Measurements from ENCODE around the gene C1orf232. TPM values are rescaled to one million over a fixed set of nuclear protein-coding genes. Genes with fewer than 3 reads are reported as not detected.

The C1orf232 gene
- polyA plus RNA-seq, 1 experiment = not detected

DNA sequence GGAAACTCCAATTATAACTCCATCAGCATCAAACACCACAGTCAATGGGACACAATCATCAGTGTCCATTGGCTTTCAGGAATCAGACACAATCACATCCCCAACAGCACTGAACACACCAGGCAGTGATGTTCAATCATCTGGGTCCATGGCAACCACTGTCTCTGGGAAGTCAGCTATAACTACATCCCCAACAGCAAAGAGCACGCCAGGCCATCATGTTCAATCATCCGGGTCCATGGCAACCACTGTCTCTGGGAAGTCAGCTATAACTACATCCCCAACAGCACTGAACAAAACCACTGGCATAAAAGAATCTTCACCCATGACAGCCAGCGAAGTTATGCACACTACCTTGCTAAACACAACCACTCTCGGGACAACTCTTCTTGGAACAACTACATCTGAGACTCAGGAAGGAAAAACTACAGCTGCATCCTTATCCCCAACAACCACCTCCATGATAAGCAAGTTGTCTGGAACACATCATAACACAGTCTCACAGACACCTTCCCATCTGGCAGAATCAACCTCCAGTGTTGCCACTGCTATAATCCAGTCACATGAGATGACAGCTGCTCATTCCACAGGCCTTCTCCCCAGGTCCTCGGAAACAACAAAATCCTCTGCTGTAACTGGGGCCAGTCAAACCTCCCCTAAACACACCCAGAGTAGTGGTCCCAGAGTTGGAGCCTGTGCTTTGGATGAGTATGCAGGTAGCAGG, 41.5 kb upstream of the C1orf232 start:
- TF ChIP-seq, protein P1, sequence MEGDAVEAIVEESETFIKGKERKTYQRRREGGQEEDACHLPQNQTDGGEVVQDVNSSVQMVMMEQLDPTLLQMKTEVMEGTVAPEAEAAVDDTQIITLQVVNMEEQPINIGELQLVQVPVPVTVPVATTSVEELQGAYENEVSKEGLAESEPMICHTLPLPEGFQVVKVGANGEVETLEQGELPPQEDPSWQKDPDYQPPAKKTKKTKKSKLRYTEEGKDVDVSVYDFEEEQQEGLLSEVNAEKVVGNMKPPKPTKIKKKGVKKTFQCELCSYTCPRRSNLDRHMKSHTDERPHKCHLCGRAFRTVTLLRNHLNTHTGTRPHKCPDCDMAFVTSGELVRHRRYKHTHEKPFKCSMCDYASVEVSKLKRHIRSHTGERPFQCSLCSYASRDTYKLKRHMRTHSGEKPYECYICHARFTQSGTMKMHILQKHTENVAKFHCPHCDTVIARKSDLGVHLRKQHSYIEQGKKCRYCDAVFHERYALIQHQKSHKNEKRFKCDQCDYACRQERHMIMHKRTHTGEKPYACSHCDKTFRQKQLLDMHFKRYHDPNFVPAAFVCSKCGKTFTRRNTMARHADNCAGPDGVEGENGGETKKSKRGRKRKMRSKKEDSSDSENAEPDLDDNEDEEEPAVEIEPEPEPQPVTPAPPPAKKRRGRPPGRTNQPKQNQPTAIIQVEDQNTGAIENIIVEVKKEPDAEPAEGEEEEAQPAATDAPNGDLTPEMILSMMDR (IDR thresholded peaks at IDR 0.05; ENCODE audit: low read depth, low read length) = no peak
- ChIA-PET CTCF (interaction anchor here (1.9 to 2.1 kb wide), 2 partner anchors 24 to 207 kb away, joined by 6 read pairs; partner anchors contain the start of gene CEP85), POLR2A (interaction anchor here (0.6 kb wide), 1 partner anchor 25 kb away, joined by 5 read pairs; no protein-coding TSS in a partner anchor)
- DNase-seq (ENCODE audit: low read depth, low spot score) = no peak
- no peak overlapping the region for H3K4me3 ChIP-seq (ENCODE audit: low read depth, low read length)
- peaks cover 18% of the 10 kb centered on the region for H3K27me3 ChIP-seq (ENCODE audit: control insufficient read depth, insufficient read depth, low read length)
- no peaks in the 10 kb centered on the region for H3K9me3 ChIP-seq (ENCODE audit: control insufficient read depth, insufficient read depth, low read length)
- no peak overlapping the region for H3K27ac ChIP-seq (ENCODE audit: low read depth, low read length)

DNA sequence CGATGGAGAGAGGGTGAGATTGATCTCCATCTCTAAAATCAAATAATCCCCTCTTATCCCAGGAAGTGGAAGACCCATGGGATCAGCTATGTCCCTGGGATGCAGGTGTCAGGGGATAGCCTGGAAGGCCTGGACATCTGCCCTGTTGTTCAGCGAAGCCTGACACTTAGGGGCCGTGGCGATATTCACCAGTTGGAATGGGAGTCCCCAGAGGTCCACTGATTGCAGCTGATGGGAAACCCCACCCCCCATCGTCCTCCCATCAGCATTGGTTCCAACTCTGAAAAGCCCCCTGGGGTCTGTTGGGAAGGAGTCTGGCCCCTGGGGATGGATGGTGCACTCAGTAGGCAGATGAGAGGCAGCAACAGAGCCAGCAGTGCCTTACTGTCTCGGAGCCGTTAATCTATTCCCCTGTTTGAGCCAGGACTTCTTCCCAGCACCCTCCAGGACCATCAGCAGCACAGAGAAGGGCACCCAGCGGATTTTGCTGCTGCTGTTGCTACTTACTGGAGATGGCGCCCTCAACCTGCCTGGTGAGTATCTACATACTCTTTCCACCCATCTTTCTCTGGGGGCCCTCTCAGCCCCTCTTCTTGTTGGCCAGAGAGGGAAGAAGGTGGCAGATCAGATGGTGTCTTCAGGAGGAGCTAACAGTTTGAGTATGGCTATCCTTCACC, 35.0 kb upstream of the C1orf232 start:
- TF ChIP-seq, protein P1 (IDR thresholded peaks at IDR 0.05; ENCODE audit: low read depth, low read length) = no peak
- Histone ChIP-seq H3K9me3 (ENCODE audit: control insufficient read depth, insufficient read depth, low read length) (no peaks in the 10 kb centered on the region), H3K27me3 (ENCODE audit: control insufficient read depth, insufficient read depth, low read length) (peaks cover 33% of the 10 kb centered on the region), H3K27ac (ENCODE audit: low read depth, low read length) (no peak overlapping the region), H3K4me3 (ENCODE audit: low read depth, low read length) (no peak overlapping the region)
- ChIA-PET POLR2A (no interaction called here), CTCF (interaction anchor here (1.4 to 1.6 kb wide), 2 partner anchors 30 to 34 kb away, joined by 4 read pairs; partner anchors contain the start of genes CEP85 and ZNF593)
- DNase-seq (ENCODE audit: low read depth, low spot score) = no peak

DNA sequence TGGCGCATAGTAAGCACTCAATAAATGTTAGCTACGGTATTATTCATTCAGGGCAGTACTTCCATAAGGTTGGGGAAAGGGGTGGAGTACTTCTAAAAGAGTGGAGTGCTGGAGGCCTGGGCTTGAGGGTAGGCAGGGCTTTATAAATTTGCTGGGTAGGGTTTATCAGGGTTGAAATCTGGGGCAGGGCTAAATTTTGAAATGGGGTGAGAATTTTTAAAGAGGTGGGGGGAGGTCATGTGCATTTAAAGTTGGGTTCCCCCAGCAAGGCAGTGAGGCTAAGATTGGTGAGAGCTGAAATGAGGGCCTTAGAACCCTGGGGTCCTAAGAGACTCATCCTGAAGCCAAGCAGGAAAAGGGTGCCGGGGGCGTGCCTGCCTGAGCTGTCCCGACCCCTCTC, 31.6 kb upstream of the C1orf232 start:
- no peak for DNase-seq (ENCODE audit: low read depth, low spot score)
- peaks cover 33% of the 10 kb centered on the region for H3K27me3 ChIP-seq (ENCODE audit: control insufficient read depth, insufficient read depth, low read length)
- POLR2A ChIA-PET = no interaction called here
- TF ChIP-seq, protein P1 (IDR thresholded peaks at IDR 0.05; ENCODE audit: low read depth, low read length) = no peak
- H3K9me3 ChIP-seq (ENCODE audit: control insufficient read depth, insufficient read depth, low read length) = no peaks in the 10 kb centered on the region
- CTCF ChIA-PET = interaction anchor here (0.5 kb wide), 1 partner anchor 28 kb away, joined by 5 read pairs; no protein-coding TSS in a partner anchor
- H3K4me3 ChIP-seq (ENCODE audit: low read depth, low read length) = no peak overlapping the region
- H3K27ac ChIP-seq (ENCODE audit: low read depth, low read length) = no peak overlapping the region

DNA sequence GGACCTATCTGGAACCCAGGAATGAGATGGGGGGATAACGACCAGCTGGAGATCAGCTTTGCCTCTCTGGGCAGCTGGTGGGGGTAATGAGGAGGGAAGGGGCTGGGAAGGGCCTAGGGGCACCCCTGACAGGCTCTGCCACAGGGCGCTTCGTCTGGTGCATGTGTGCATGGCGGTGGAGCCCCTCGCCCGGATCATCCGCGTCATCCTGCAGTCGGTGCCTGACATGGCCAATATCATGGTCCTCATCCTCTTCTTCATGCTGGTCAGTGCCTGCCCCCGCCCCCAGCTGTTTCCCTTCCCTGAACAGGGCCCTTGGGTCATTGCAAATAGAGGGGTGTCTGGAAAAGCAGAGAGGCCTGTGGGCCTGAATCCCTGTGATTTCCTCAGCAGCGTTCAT, 29.1 kb upstream of the C1orf232 start:
- DNase-seq (ENCODE audit: low read depth, low spot score) = no peak
- CTCF ChIA-PET = no interaction called here

More for the DNA sequence above, 29.1 kb upstream of the C1orf232 start:
- Histone ChIP-seq H3K4me3 (ENCODE audit: low read depth, low read length) (no peak overlapping the region), H3K27ac (ENCODE audit: low read depth, low read length) (no peak overlapping the region), H3K9me3 (ENCODE audit: control insufficient read depth, insufficient read depth, low read length) (no peaks in the 10 kb centered on the region), H3K27me3 (ENCODE audit: control insufficient read depth, insufficient read depth, low read length) (peaks cover 30% of the 10 kb centered on the region)
- POLR2A ChIA-PET = no interaction called here
- TF ChIP-seq, protein P1 (IDR thresholded peaks at IDR 0.05; ENCODE audit: low read depth, low read length) = no peak

All from AG04450 (cell line).